Measurements from ENCODE around the gene MED1. TPM values are rescaled to one million over a fixed set of nuclear protein-coding genes. Genes with fewer than 3 reads are reported as not detected.
"Not testable (repeated sequence)": the region's sequence is repeated elsewhere in the genome, so short reads cannot be mapped to it uniquely, and the experiment has no call there.

Gene MED1
- polyA plus RNA-seq, 3 donors: 5.0 to 13.3 (median 11.7) TPM

DNA sequence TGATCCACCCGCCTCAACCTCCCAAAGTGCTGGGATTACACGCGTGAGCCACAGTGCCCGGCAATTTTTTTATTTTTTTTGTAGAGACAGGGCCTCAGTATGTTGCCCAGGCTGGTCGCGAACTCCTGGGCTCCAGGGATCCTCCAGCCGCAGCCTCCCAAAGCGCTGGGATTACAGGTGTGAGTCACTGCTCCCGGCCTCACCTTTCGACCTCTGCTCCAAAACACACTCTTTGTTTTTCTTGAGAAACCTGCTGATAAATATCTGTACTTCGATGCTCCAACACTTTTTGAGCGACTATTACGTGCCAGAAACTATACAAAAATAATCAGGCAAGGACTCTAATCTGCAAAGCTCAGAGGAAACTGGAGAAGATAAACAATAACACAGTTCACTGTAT lies 1.0 kb downstream of the MED1 start:
- 79 to 91% (median 91%) methylated on average over 13 of the region's 13 CpGs for WGBS, 3 donors
- H3K27ac ChIP-seq (ENCODE audit: low read depth, low read length): no peak overlapping the region

DNA sequence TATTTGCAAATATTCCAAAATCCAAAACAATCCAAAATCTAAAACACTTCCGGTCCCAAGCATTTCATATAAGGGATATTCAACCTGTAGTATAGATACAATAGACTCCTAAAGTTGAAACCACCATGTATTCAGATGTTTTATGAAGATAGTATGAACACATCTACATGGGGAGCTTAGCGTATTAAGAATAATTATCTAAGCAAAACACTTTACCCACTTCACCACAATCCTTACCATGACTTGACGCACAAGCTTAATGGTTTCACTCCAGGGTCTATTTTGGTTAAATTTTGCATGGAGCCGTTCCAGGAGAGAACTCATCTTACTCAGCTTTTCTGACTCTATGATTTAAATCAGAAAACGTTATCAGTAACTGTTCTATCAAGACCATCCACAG lies 3.5 kb downstream of the MED1 start:
- WGBS, 3 donors: 85 to 89% (median 86%) methylated on average over 5 of the region's 5 CpGs
- no peak overlapping the region for H3K27ac ChIP-seq (ENCODE audit: low read depth, low read length)

DNA sequence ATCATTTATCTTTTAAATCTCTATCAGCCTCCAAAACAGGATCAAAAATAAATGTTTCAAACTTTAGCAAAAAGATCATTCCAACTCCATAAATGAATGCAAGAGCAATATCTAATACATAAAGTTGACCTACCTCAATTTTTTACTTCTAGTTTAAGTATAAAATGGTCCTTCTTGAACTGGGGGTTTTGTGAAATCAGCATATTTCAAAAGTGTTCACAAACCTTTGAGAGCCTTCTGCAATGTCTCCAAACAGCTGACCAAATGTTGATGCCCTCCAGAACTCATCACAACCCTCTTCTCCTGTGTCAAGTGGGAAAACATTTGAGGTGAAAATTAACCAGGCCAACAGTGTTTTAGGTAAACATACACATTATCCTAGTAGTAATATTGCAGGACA lies 7.7 kb downstream of the MED1 start:
- no peak overlapping the region for H3K27ac ChIP-seq (ENCODE audit: low read depth, low read length)

DNA sequence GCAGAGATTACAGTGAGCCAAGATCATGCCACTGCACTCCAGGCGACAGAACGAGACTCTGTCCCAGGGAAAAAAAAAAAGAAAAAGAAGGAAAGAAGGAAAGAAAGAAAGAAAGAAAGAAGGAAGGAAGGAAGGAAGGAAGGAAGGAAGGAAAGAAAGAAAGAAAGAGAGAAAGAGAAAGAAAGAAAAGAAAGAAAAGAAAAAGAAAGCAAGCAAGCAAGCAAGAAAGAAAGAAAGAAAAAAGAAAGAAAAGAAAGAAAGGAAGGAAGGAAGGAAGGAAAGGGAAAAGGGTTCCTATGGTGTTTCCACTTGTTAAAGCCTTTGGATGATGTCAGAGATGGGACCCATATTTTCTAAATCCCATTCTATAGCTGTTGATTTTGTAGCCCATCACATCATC lies 11.2 kb downstream of the MED1 start:
- WGBS, 3 donors: 94 to 98% (median 95%) methylated on average over 2 of the region's 2 CpGs
- not testable (repeated sequence) for H3K27ac ChIP-seq (ENCODE audit: low read depth, low read length)

DNA sequence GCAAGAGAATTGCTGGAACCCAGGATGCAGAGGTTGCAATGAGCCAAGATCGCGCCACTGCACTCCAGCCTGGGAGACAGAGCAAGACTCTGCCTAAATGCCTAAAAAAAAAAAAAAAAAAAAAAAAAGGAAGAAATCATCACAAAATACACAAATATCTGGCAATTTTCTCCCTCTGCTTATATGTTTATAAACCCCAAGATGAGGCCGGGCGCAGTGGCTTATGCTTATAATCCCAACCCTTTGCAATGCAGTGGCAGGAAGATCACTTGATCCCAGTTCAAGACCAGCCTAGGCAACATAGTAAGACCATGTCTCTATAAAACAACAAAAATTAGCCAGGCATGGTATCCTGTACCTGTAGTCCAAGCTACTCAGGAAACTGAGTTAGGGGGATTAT lies 21.5 kb downstream of the MED1 start:
- 95 to 99% (median 97%) methylated on average over 4 of the region's 4 CpGs for WGBS, 3 donors
- no peak overlapping the region for H3K27ac ChIP-seq (ENCODE audit: low read depth, low read length)

DNA sequence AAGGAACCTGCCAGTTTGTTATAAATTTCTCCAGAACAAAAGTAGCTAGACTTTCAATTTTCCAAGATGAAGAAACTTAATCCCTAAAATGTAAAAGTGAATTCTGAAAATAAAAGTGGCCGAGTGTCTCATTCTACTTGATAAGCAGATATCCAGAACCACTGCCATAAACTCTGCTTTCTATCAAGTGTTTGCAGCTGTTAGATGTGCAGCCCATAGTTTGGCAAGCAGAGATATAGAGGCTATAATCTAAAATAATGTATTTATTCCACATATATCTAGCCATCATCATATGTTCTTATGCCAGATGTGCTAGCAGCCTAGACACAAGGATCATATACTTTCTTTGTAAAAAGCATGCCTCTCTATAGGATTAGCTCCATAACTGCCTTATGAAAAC lies 34.9 kb downstream of the MED1 start:
- no peak overlapping the region for H3K27ac ChIP-seq (ENCODE audit: low read depth, low read length)
- WGBS, 3 donors: 81 to 95% (median 93%) methylated on average over 1 of the region's 1 CpG

DNA sequence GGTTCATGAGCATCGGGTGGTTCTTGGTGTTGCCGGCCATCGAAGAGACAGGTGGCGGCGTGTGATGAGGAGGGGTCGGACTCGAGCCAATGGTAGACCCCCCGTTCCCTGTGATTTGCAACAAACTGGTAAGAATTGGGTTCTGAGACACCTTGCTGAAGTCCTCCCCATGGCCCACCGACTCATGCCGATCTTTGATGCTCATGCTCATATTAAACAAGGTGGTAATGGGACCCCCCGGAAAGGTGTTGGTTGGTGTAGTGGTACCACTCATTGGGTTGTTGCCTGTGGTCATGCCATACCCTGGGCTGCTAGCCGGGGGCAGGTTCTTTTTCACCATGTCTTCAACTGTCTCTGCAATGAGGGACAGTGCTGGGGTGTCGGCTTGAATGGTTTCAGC lies 40.8 kb downstream of the MED1 start:
- H3K27ac ChIP-seq (ENCODE audit: low read depth, low read length): no peak overlapping the region
- 96 to 97% (median 97%) methylated on average over 13 of the region's 13 CpGs for whole genome bisulfite sequencing, 3 donors

DNA sequence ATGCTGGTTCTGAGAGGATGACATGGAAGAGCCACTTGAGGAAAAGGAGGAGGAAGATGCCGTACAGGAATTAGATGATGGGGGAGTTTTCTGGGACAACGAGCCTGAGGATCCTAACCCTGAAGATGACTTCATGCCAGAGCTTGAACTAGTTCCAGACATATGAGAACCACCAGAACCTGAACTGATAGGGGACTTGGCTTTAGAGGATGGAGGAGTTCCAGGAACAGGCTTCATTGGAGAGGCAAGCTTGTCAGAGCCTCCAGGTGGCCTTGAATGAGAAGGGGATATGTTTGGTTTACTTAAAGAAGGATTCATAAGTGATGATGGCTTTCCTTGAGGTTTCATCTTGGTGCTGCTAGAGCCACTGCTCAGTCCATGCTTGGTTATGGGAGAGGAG lies 42.7 kb downstream of the MED1 start:
- H3K27ac ChIP-seq (ENCODE audit: low read depth, low read length): no peak overlapping the region
- WGBS, 3 donors: 65 to 86% (median 72%) methylated on average over 2 of the region's 2 CpGs

DNA sequence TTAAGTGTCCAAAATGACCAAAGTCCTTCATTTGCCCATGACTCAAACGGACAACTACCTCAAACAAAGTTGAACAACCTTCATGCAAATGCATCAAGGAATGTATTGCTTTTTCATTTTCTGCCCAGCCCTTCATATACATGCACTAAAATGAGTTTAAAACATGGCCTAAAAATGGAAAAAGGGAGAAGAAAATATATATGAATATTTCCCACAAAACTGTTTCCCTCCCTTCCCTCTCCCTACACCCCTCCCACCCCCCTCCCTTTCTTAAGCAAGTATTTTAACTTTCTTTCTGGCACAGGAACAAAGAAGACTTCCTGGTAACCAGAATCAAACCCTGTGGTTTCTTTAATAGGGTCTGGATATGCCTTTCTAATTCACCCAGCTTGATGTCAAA lies 44.1 kb downstream of the MED1 start:
- 72 to 78% (median 73%) methylated on average over 1 of the region's 1 CpG for WGBS, 3 donors
- H3K27ac ChIP-seq (ENCODE audit: low read depth, low read length): no peak overlapping the region

DNA sequence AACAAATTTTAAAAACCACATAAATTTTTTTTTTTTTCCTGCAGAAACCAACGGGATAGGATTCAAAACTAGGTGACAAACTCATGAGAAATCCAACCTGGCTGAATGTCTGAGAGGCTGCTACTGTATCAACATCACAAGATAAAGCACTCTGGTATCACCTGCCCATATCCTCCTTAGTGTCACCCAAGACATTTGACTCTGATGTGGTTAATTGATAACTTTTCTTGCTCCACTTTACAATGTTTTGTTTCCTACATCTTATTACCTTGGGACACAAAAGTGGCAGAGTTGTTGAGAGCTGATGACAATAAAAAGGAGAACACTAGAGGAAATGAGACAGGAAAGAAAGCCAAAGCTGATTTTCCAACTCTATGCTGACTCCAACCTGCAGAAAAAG lies 45.6 kb downstream of the MED1 start:
- 61 to 70% (median 63%) methylated on average over 1 of the region's 1 CpG for WGBS, 3 donors
- no peak overlapping the region for H3K27ac ChIP-seq (ENCODE audit: low read depth, low read length)

DNA sequence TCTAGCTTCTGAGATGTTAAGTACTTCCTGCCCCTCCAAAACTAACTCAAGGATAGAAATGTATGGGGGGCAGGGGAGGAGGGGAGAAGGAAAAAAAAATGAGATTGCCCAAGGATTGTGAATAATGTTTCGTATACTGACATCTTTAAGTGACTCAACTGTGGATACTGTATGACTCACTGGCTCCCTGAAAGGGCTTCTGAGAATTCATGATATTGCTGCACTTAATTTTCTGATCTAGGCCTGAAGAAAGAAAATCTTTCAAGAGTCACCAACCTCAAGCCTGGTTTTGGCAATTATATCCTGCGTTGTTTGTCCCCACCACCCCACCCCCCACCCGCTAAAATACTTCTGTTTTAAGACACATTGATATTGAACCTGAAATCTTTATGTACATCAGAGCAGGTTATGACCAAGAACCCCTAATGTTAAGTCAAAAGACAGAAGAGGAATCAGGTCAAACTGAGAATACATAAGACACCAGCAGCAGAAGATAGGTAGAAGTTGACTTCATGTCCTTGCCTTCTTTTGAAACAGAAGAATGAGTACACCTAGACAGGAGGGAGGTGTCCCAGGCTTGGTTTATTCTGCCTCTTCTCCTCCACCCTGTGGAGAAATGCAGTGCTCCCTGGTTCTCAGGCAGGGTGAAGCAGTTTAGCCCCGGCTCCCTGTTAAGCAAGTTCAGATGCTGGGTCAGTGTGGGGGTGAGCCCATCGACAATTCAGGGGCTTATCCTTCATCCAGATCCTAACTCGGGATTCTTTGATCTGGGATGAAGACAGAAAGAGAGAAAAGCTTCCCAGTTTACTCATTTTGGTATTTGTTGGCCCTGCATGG lies 46.3 kb downstream of the MED1 start:
- H3K27ac ChIP-seq (ENCODE audit: low read depth, low read length): no peak overlapping the region
- WGBS, 3 donors: 79 to 85% (median 82%) methylated on average over 6 of the region's 6 CpGs

DNA sequence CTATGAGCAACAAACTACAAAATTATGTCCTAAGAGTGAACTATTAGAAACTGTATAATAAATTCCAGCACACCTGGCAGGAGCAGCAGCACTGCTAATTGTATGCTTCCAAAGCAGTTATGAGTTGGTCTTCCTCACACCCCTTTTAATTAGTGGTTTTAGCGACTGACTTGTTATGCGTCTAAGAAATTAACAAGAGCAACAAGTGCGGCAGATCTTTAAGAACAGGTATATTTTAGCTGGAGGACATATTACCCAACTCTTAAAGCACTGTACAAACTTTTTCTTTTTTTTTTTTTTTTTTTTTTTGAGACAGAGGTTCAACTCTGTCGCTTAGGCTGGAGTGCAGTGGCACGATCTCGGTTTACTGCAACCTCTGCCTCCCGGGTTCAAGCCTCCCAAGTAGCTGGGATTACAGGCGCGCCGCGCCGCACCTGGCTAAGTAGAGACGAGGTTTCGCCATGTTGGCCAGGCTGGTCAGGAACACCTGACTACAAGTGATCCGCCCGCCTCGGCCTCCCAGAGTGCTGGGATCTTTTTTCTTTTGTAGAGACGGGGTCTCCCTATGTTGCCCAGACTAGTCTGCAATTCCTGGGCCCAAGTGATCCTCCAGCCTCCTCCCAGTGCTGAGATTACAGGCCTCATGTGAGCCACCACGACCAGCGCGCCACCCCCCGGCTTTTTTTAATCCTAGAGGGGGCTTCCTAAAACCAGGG lies 48.0 kb downstream of the MED1 start:
- 57 to 71% (median 61%) methylated on average over 22 of the region's 22 CpGs for WGBS, 3 donors
- no peak overlapping the region for H3K27ac ChIP-seq (ENCODE audit: low read depth, low read length)

DNA sequence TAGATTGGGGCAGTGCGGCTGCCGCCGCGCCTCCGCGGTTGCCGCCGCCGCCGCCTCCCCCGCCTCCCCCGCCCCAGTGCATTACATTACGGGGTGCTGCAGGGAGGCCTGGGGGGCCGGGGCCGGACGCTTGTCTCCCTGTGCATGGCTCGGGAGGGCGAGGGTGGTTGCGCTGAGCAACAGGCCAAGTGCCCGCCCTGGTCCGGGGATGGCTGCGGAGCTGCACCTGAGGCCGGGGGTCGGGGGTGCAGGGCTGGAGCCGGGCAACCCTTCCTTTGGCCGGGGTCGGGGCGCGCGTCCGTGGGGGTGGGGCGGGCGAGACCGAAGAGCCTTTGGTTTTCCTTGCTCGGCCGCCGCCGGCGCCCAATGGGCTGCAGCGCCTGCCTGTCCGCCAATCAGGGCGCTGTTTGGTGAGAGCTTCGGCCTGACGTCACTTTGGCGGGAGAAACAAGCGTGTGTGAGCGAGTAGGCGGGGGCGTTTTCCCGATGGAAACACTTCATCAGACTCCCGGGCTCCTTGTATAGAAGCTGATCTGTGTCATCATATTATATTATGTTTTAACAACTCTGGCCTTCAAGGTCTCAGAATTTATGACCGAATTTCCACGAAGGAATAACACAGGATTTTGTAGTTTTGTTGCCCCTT lies 48.7 kb downstream of the MED1 start:
- H3K27ac ChIP-seq (ENCODE audit: low read depth, low read length): no peak overlapping the region

DNA sequence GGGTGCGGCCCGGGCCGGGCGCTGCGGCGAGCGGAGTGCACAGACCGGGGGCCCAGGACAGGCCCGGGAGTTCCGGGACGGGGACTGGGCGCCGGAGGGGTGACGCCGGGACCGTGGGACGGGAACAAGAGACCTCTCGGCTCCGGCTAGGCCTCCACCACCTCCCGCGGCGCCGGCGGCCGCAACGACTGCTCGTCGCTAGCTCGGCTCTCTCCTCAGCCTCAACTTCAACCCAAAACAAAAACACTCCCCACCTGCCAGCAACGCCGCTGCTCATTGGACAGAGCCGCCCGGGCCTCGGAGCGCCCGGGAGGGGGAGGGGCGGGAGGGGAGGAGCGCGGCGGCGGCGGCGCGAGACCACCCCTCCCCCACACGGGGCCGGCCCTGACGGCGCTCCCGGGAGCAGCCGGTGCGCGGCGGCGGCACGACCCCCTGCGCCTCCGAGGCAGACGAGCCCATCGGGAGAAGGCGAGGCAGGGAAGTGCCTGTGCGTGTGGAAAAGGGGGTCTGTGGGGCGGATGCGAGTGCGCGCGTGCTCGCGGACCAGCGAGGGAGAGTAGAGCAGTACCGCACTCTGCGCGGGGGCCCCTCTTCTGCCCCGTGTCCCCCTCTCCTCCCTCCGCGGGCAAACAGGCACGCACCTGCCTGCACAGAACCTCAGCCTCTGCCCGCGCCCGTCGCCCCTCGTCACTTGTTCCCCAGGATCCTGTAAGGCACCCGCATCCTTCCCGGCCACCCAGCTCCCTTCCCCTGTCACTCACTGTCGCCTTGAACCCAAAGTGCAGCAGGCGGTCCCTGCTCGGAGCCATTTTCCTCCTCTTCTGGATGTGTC lies 49.4 kb downstream of the MED1 start, which contains the start of gene FBXL20:
FBXL20 (minus strand) TSS at position 215 of the 832 bp plus-strand sequence. CDS start 224 bp downstream, outside the sequence.
- H3K27ac ChIP-seq (ENCODE audit: low read depth, low read length): no peak within 1 kb of the TSS
- WGBS, 3 donors: 0 to 1% (median 1%) methylated on average over 57 to 86 of the region's 86 CpGs

More for the DNA sequence above, 48.7 kb downstream of the MED1 start:
- 0 to 1% (median 1%) methylated on average over 48 to 53 of the region's 53 CpGs for WGBS, 3 donors

DNA sequence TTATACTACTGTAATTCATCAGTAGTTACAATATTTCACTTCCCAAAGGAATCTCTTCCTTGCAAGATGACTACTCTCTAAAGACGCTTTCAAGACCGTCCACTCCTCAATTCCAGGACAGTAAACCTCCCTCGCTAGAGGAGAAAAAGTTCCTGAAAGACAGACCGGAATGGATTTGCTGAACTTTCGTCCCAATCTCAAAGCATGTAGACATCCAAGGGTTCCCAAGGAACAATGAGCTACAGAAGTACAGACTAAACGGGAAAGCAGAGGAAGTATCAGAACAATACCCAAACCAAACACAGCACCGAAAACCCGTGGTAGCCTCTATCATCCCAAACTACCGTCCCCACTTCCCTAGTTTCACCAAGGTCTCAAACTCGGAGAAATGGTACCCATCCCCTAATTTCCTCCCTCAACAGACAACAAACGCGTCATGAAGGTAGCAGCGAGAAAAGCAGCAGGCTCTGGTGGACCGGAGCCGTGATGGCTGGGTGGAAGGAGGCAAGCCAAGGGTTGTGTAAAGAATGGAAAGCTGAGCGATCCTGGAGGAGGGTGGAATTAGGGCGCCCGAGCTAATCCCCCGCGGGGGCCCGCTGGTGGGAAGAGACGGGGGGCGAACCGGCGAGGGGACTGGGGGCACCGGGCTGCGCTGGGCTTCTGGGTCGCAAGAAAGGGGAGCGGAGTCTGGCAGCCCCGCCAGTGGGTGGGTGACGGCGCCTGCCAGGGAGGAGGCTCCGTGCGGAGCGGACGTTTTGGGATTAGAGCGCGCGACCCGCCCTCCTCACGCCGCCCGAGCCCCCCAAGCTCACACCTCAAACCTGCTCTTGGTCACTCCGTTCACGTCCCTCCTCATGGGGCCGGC lies 50.3 kb downstream of the MED1 start:
- WGBS, 3 donors: 0 to 1% (median 1%) methylated on average over 34 to 46 of the region's 46 CpGs
- H3K27ac ChIP-seq (ENCODE audit: low read depth, low read length): no peak overlapping the region

DNA sequence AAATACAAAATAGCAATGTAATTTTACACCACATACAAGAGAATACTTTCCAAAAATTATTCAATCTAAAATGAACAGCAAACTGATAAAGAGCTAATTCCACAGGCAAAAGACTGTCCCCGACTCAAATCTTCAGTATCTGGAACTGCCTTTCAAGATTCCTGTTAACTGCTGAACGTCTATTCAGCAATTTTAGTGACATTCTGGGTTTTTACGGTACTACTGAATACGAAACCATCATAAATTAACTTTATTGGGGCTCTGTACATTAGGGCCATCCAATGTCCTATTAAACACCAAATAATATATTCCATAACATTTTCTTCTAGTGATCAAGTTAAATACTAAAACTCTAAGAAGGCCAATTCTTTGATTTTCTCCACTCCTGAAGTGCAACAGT lies 51.3 kb downstream of the MED1 start:
- H3K27ac ChIP-seq (ENCODE audit: low read depth, low read length): no peak overlapping the region
- 52 to 63% (median 59%) methylated on average over 4 of the region's 4 CpGs for WGBS, 3 donors

DNA sequence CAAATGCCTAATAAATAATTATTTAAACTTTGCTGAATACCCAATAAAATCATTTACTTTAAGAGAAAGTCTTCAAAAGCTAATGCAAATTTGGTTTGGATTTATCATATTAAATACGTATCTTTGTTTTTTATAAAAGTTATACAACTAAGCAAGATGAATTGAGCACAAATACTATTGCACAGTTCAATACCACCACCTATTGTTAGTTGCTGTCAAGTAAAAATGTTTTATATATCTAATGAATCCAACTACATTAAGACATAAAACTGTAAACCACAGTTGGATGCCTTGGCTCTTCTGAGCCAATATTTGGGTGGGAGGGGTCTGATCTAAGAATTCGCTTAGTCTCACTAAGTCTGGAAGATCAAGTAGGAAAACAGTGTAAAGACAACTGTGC lies 57.3 kb downstream of the MED1 start:
- WGBS, 3 donors: 48 to 71% (median 61%) methylated on average over 2 of the region's 2 CpGs
- H3K27ac ChIP-seq (ENCODE audit: low read depth, low read length): no peak overlapping the region

DNA sequence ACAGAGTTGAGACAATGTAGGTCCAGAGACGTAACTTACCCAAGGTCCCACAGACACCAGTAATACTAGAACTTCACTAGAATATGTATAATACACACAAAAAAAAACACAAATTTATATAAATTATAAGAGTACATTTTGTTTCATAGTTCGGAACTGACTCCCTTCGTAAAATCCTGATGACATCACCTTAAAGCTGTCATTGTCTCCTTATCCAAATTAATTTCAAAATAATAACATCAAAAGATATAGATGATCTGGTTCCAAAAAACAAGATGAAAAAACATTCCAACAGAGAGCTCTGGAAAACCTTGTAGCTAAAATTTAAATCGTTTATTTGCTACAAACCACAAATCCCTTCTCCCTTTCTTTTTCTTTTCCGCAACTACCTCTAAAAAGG lies 59.6 kb downstream of the MED1 start:
- WGBS, 3 donors: 81 to 88% (median 85%) methylated on average over 5 of the region's 5 CpGs
- no peak overlapping the region for H3K27ac ChIP-seq (ENCODE audit: low read depth, low read length)

All from adipose tissue (tissue), 3 donors.